NCI-H748 treated with DMSO at 0.1 percent for 48 hours (cell line): ENCODE data around the gene SMC1B.
A peak's percentile ranks its signal among the peaks of the same experiment; 100 is the strongest.
"Not testable (repeated sequence)": the region's sequence is repeated elsewhere in the genome, so short reads cannot be mapped to it uniquely, and the experiment has no call there.

Experiments used
- DNase-seq: peaks from one replicate; lab custom pipeline; 2025; lab: John Stamatoyannopoulos, UW

The SMC1B gene

DNA sequence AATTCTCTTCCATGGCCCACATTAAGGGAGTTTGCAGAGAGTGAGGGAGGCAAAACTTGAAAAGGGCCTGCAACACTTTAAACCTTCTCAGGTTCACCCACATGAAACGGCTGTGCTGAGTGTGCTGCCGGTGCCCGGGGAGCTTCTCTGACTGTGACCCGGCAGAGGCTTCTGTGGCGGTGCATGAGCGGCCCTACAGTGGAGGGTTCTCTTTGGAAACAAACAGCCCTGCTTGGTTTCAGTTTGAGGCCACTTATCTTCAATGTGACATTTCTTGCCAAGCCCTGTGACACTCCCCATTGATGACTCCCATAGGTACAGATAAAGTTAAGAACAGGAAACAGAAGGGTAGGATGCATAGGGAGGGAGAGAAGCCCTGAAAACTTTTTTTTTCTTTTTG, 71.9 kb downstream of the SMC1B start:
- DNase-seq: no peak

DNA sequence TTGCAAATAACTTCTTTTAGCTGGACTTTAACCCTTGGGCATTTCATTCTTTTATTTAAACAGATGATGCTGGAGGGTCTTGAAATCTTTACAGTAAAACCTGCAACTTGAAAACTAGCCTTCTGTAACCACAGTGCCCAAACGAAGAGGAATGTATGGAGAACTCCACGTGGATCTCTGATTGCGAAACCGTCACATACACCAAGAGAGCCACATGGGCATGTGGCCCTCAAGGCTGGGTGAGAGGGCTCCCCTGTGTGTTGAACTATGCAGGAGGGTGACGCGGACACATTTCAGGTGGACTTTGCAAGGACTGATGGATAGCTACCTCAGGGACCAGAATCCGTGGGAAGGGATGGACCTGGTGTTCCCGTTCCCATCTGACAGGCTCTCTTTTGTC, 73.1 kb downstream of the SMC1B start:
- DNase-seq: no peak

DNA sequence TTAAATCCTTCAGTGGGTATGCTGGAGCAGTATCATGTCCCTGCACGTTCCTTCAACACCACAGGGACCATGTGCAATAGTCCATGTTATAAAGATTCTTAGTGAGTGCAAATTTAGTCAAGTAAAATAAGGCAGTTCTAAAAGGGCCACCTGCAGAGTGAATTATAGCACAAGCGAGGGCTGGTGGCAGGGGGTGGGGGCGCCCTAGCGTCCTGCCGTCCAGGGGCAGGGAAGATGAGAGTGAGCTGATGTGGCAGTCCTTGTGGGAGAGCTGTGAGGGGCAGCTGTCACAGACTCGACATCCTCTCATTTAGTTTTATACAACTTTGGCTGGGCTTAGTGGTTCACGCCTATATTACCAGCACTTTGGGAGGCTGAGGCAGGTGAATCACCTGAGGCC, 74.6 kb downstream of the SMC1B start:
- DNase-seq: no peak

DNA sequence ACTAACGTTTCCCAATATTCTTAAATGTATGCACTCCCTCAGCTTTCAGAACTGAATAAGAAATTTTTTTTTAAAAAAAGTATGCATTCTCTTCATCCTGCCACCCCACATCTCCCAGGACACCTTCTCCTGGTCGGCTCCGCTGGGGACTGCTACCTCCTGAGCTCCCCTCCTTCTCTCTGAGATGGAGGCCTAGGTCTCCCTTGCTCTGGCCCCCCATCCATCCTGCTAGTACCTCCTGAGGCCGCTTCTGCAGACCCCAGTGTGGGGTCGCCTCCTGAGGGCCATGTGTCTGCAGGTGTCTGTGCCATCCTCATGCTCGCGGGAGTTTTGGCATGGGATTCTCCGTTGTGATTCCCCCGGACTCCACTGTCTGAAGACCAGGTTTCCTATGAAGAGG, 75.9 kb downstream of the SMC1B start:
- DNase-seq: no peak

DNA sequence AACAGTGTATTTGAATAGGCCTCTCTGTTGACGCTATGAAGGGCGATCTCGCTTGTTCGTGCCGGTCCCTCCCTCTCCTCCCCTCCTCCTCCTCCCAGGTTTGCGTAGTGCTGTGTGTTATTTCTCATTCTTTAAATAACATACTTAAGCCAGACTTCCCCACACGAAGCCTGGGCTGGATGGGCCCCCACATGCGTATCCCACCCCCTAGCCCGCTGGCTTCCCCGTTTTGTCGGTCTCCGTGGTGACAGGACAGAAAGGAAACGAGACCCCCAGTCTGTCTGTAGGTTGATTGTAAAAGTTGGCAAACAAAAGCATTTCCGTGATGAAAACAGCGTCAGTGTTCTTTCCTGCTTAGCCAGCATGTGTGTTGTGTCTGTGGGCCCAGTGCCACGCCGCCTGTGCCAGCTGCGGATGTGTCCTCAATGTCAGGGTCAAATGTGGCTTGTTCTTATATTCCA, 76.4 kb downstream of the SMC1B start:
- peak; percentile 47 for DNase-seq

DNA sequence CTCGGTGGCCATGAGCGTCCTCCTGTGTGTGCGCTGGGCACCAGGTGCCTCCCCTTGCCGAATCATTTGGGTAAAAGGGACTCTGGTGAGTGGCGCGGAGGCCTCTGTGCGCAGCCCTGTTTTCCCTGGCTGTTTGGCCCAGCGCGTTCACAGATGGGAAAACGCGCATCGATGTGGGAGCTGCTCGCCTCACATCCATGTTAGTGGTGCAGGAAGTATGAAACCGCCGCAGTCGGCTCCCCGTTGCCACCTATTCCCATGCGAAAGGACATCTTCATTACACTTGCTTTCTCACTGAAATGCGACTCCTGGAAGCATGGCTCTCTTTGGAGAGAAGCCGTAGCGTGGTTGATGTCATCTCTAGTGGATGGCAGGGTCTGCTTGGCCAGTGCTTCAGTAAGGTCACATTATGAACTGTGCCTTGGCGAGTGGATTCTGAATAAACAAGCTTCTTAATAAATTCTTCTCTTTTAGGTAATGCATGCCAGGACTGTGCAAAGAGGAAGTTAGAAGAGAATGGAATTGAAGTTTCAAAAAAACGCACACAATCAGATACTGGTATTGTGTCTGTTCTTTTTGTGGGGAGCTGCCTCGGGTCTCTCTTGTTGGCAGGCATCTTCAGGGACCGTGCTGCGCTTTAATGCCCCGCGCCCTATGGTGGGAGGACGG, 77.4 kb downstream of the SMC1B start:
- no peak for DNase-seq

DNA sequence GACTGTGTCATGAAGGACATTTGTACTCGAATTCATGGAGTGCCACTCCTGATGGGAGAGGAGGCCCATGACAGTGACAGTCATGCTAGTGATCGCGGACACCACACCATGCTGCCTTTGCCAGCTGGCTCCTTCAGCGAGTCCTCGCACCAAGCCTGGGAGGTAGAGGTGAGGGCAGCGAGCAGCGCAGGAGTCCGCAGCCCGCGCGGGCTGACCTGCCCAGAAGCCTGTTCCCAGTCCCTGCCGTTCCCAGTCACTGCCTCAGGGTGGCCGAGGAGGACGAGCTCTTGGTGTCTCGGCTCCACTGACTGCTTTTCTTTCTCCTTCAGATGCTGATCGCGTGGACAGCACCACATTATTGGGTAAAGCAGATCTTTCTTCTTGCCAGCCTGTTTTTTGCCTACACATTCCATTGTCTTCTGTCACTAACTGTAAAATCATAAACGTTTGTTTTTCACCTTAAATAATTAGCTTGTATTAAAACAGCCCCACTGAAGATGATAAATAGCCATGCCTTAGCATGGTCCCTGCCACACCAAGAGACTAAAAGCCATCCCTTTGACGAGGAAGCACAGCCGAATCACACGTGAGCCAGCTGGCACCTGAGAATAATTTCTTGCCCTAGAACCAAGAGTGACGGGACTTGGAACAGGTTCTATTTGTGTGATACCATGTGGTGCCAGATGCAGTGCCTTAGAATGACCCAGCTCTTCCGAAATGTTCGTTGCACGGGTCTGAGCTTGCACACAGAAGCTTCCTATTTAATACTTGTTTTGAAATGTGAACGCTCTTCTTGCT, 78.2 kb downstream of the SMC1B start:
- no peak for DNase-seq

DNA sequence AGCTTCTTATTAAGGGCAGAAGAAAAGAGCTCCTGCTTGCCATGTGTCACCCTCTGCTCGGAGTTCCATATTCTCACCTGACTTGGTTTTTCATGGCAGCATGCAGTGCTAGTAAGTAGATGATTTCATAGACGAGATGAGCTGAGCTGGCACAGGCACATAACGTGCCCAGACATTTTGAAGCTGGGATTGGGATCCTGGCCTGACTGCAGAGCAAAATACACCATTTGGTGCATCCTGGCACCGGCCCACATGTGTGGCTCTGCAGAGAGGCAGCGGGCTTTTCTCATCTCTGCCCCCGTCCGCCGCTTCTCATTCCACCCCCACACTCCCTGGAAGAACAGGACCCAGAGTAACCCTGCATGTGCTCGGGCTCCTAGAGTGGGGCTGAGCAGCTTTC, 78.9 kb downstream of the SMC1B start:
- DNase-seq: no peak

DNA sequence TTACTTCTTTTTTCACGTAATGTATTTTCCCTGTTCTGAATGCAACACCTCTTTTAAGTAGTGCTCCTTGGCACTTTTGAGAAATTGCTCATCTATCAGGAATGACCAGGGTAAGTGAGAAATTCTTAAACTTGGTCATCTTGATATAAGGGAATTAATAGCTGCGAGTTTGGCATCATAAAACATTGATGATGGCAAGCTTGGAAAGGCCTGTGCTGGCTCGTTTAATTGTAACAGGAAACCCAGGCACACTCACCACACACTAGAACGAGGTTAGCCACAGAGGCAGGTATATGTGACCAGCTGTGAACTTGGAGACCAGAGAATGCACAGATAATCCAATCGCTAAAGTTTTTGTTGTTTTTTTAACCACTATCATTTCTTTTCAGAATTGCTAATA, 79.3 kb downstream of the SMC1B start:
- DNase-seq: no peak

DNA sequence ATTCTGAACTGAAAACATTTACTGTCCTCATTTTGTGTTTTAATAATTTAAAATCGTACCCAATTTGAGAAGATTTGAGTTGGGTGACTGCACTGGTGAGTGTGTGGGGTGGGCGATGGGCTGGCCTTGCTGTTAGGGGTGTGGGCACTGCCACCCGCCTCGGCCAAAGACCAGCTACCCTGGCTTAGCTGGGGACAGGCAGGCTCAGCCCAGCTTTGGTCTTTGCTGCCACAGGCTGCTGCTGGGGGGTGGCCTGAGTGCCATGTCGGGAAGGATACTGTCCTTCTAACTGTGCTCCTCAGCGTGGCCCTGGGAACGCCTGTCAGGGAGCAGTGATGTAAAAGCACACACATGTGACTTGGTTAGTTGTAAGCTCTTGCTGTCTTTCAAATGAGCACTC, 81.4 kb downstream of the SMC1B start:
- DNase-seq: no peak

DNA sequence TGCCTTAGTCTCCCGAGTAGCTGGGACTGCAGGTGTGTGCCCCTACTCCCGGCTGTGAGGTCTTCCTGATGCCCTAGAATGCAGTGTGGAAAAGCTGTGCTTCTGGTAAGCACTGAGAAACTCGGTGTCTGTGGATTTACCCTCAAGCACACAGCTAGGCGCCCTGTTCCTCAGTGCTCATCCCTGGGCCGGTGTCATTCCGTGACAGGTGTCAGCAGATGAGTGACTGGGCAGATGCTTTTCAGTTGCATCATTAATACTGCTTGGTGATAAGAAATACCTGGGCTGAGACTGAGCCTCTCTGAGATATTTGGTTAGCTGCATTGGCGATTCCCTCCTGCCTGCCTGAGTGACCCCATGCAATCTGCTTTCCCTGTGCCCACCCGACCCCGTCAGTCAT, 81.9 kb downstream of the SMC1B start:
- no peak for DNase-seq

DNA sequence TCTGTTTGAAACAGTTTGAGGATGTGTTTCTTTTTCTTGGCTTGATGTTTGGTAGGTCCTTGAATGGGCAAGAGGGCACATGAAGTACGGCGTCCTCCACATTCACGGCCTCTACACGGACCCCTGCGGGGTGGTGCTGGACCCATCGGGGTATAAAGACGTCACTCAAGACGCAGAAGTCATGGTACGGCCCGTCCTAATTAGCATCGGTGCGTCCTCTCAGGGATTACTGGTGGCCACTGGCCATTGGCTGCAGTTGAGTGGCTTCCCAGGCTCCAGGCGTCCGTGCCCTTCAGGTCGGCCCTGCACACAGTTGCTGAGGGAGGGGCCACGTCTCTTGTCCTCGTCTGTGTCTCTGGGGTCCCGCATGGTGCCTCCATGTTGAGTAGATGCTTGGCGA, 82.9 kb downstream of the SMC1B start:
- DNase-seq: no peak

DNA sequence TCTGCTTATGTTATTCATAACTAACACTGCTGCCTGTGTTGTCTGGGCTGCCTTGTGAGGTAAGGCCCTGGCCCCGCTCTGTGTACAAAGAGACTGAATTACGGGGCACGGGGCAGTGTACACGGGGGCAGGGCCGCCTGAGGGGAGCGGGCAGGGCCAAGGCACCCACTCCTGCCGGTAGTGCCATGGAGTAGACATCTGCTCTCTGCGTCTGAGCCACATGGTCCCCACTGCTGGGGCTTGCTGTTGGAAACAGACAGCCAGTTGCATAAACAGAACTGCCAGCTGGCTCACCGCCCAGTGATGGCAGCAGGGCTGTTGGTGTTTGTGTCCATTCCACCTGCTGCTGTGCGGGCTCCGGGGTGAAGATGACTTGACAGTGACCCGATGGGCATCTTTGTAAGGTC, 83.9 kb downstream of the SMC1B start:
- DNase-seq: no peak

DNA sequence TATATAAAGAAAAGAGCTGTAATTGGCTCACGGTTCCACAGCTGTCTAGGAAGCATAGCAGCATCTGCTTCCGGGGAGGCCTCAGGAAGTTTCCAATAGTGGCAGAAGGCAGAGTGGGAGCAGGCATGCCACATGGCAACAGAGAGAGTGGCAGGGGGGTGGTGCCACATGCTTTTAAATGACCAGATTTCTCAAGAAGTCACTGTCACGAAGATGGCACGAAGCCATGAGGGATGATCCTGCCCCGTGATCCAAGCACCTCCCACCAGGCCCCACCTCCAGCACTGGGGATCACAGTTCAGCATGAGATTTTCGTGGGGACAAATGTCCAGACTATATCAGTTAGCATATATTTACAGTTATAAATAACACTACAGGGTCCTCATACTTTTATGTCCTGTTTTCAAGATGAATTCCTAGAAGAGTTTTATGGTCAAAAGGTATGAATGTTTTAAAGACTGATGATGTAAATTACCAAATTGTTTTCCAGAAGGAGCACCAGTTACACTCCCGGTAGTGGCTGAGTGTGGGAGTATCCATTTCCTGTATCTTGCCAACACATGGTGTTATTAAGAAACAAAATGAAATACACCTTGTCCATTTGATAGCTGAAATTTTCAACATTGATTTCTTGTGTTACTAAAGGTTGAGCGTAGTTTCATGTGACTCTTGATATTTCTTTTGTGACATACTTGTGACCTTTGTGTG, 84.4 kb downstream of the SMC1B start:
- DNase-seq: no peak

DNA sequence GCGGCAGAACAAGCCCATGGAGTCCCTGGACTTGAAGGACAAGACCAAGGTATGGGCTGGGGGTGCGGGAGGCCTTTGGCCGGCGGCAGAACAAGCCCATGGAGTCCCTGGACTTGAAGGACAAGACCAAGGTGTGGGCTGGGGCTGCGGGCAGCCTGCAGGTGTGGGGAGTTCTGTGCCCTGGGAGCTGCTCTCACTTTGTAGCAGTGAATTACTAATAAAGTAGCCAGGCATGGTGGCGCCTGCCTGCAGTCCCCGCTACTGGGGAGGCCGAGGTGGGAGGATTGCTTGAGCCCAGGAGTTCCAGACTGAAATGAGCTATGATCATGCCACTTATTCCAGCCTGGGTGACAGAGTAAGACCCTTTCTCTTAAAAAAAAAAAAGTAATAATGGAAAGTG, 85.1 kb downstream of the SMC1B start:
- not testable (repeated sequence) for DNase-seq

DNA sequence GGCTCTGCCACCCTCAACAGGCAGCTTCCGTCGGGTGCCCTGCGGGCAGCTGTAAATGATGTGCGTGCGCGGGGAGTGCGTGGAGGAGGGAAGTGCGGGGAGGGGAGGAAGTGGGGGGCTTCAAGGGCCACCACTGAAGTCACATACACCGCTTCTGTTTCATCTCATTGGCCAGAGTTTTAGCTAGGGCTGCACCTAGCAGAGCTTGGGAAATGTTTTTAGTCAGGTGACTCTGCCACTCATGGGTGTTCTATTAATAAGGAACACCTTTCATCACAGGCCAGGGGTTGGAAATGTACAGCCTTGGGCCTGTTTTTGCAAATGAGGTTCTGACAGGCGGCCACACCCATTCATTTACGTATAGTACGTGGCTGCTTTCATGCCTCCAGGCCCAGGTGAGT, 89.1 kb downstream of the SMC1B start:
- DNase-seq: no peak

DNA sequence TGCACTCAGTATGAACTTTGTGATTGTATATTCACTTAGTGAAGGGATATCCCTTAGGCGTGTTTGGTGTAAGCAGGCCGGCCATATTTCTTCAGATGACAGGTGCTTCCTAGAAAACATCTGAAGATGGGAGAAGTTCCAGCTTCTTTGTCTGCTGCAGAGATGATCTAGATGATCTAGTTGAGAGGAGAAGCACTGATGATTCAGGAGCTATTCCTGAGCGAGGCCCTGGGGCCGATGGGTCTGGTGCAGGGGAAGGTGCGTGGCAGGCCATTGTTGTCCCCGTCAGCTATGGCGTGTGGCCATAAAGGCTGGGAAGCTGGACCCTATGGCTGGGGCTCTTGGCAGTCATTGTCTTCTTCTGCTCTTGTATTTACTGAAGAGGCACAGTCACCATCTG, 89.7 kb downstream of the SMC1B start:
- no peak for DNase-seq

DNA sequence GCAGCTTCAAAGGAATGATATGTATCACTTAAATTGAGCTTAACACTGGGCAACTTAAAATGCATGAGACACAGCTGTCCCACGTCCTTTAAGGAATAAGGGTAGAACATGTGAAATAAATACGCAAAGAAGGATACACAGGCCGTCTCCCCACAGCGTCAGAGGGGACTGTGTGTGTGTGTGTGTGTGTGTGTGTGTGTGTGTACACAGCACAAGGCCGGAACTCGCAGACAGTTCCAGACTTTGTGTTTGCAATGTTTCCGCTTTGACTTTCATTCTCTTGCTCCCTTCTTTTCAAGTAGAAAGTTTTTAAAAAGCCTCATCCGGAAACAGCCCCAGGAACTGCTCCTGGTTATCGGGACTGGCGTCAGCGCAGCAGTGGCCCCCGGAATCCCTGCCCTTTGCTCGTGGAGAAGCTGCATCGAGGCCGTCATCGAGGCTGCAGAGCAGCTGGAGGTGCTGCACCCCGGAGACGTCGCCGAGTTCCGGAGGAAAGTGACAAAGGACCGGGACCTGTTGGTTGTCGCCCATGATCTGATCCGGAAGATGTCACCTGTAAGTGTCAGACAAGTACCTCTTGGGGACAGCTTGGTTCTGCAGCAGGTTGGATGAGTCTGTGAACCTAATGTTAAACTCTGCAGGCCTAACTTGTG, 90.4 kb downstream of the SMC1B start:
- no peak for DNase-seq

DNA sequence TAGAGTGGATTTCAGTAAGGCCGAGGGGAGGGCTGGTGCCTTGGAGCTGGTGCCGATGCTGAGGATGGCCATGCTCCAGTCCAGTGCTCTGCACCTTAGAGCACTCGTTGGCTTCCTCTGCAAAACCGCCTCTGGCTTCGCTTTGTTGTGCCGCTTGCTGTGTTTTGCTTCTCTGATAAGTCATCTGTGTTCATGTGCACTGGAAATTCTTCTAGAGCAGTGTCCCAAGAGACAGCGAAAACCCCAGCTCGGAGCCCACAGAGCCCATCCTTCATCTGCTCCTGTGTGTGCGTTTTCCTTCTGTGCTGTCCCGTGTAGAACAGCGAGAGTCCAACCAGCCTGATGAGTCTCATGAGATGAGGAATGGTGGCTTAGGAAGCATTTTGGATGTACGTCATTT, 91.6 kb downstream of the SMC1B start:
- DNase-seq: no peak

DNA sequence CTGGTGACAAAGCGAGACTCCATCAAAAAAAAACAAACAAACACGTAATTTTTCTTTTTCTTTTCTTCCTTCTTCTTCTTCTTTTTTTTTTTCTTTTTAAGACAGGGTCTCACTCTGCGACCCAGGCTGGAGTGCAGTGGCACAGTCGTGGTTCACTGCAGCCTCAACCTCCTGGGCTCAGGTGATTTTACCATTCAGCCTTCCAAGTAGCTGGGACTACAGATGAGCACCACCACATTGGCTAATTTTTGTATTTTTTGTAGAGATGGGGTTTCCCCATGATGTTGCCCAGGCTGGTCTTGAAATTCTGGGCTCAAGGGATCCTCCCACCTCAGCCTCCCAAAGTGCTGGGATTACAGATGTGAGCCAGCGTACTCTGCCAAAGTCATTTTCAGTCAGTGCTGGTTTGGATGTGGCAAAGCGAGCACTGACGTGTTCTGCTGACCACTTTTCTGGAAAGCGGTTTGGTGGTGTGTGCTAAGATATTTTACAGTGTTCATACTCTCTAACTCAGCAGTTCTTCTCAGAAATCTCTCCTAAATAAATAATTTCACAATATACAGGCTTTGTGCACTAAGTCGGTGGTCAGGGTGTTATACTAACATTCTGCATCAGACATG, 92.9 kb downstream of the SMC1B start:
- no peak for DNase-seq

DNA sequence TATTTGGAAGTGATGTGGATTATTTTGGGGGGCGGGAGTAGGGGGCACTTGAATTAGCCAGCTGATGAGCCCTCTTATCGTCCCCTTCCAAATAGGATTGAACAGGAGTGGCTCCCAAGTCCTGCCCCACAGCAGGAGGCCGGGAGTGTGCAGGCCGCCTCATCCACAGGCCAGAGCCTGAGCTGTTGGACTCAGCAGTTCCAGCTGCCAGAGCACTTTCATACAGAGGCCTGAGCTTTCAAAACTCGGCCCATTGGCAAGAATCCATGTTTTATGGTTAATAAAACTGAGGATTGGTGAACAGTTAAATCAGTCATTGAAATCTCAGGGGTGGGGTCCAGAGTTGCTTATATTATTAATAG, 94.1 kb downstream of the SMC1B start:
- DNase-seq: no peak
